22Rv1 (cell line): ENCODE results near the gene SUN5.

ENCODE experiments used
- ZFX ChIP-seq: fragments of 450-650 bp; IDR thresholded peaks from 2 replicates; pipeline ENCODE4 v1.6.1; 2017; ENCODE audit warnings: antibody characterized with exemption, borderline replicate concordance
- TF ChIP-seq, protein P1 (sequence below): fragments of 450-650 bp; IDR thresholded peaks from 2 replicates; pipeline ENCODE4 v1.5.1; 2017; ENCODE audit warnings: mild to moderate bottlenecking

DNA sequence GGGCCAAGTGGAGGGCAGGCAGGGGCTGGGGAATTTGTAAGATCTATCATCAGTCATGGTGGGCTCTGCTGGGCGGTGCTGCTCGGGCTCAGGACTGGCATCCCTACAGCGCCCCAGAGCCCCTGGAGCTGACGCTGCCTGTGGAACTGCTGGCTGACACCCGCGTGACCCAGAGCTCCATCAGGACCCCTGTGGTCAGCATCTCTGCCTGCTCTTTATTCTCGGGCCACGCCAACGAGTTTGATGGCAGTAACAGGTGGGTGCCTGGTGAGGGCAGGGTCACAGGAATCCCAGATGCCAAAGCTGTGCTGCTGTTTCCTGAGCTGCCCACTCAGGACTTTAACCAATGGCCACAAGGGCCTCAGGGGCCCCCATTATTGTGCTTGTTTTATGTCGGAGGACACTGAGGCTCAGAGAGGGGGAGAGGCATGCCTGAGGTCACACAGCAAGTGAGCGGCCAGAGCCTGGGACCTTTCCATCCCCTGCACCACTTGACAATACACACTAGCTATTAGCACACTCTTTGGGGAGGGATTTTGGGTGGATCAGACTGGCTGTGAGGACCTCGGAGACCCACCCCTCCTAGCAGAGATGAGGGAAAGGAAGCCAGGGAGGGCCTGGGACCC is 9.6 kb upstream of the SUN5 start:
- TF ChIP-seq, protein P1, sequence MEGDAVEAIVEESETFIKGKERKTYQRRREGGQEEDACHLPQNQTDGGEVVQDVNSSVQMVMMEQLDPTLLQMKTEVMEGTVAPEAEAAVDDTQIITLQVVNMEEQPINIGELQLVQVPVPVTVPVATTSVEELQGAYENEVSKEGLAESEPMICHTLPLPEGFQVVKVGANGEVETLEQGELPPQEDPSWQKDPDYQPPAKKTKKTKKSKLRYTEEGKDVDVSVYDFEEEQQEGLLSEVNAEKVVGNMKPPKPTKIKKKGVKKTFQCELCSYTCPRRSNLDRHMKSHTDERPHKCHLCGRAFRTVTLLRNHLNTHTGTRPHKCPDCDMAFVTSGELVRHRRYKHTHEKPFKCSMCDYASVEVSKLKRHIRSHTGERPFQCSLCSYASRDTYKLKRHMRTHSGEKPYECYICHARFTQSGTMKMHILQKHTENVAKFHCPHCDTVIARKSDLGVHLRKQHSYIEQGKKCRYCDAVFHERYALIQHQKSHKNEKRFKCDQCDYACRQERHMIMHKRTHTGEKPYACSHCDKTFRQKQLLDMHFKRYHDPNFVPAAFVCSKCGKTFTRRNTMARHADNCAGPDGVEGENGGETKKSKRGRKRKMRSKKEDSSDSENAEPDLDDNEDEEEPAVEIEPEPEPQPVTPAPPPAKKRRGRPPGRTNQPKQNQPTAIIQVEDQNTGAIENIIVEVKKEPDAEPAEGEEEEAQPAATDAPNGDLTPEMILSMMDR, result no peak
- no peak for TF ChIP-seq ZFX
